NCI-H524 treated with DMSO at 0.1 percent for 48 hours (cell line): ENCODE data around the gene DYNC1I1.
A peak's percentile ranks its signal among the peaks of the same experiment; 100 is the strongest.

ENCODE experiments used
- DNase-seq: peaks from one replicate; lab custom pipeline; 2025; lab: John Stamatoyannopoulos, UW

DYNC1I1 gene

GRCh38 chr7:95772298-95772770 is at the start of gene DYNC1I1:
Gene DYNC1I1 (plus strand): TSS chr7:95772554. CDS start chr7:95804730, 32,176 bp downstream.
- DNase-seq, result peak; percentile 19

GRCh38 chr7:95723583-95724180 is 48.7 kb upstream of the DYNC1I1 start:
- DNase-seq, result no peak

GRCh38 chr7:95725205-95725604 is 47.1 kb upstream of the DYNC1I1 start:
- peak; percentile 25 for DNase-seq

- DNase-seq, result no peak
Observed at GRCh38 chr7:95730493-95731280, 41.7 kb upstream of the DYNC1I1 start.

GRCh38 chr7:95736635-95737034 is 35.7 kb upstream of the DYNC1I1 start:
- no peak for DNase-seq

- DNase-seq, result no peak
Observed at GRCh38 chr7:95737828-95738505, 34.4 kb upstream of the DYNC1I1 start.

GRCh38 chr7:95749044-95749443 is 23.3 kb upstream of the DYNC1I1 start:
- no peak for DNase-seq

- no peak for DNase-seq
Observed at GRCh38 chr7:95749515-95749914, 22.8 kb upstream of the DYNC1I1 start.

GRCh38 chr7:95753440-95753839 is 18.9 kb upstream of the DYNC1I1 start:
- no peak for DNase-seq

GRCh38 chr7:95755277-95755934 is 16.9 kb upstream of the DYNC1I1 start:
- DNase-seq, result no peak

GRCh38 chr7:95758187-95758586 is 14.2 kb upstream of the DYNC1I1 start:
- DNase-seq, result peak; percentile 2

- no peak for DNase-seq
Observed at GRCh38 chr7:95766086-95766485, 6.3 kb upstream of the DYNC1I1 start.

- DNase-seq, result no peak
Observed at GRCh38 chr7:95766657-95767056, 5.7 kb upstream of the DYNC1I1 start.

- peak; percentile 13 for DNase-seq
Observed at GRCh38 chr7:95772771-95773581, 622 bp downstream of the DYNC1I1 start.

GRCh38 chr7:95776561-95777185 is 4.3 kb downstream of the DYNC1I1 start:
- no peak for DNase-seq

GRCh38 chr7:95777269-95777668 is 4.9 kb downstream of the DYNC1I1 start:
- DNase-seq, result peak; percentile 73

GRCh38 chr7:95780665-95781064 is 8.3 kb downstream of the DYNC1I1 start:
- no peak for DNase-seq

- DNase-seq, result no peak
Observed at GRCh38 chr7:95781961-95782586, 9.7 kb downstream of the DYNC1I1 start.

- DNase-seq, result no peak
Observed at GRCh38 chr7:95784796-95785195, 12.4 kb downstream of the DYNC1I1 start.

GRCh38 chr7:95788258-95788657 is 15.9 kb downstream of the DYNC1I1 start:
- DNase-seq, result no peak

- no peak for DNase-seq
Observed at GRCh38 chr7:95788884-95789283, 16.5 kb downstream of the DYNC1I1 start.
